Breast epithelium (tissue), 3 donors: ENCODE measurements around the gene ICOSLG.
"Not testable (repeated sequence)": the region's sequence is repeated elsewhere in the genome, so short reads cannot be mapped to it uniquely, and the experiment has no call there.

Source experiments
- POLR2A ChIP-seq: fragments of 450-650 bp; IDR thresholded peaks from one replicate; pipeline ENCODE4 v1.6.1; 2016; ENCODE audit warnings: antibody characterized with exemption, mild to moderate bottlenecking, moderate library complexity
- POLR2AphosphoS5 ChIP-seq, 3 donors: sonication (generic); formaldehyde crosslinking; IDR thresholded peaks; one replicate each; pipeline ENCODE4 v1.6.1; 2017; ENCODE audit warnings: antibody characterized with exemption in 3 of 3
- TF ChIP-seq, protein P1 (sequence below), 3 donors: fragments of 450-650 bp; IDR thresholded peaks; one replicate each; pipeline ENCODE4 v1.5.1; 2016 to 2017; ENCODE audit warnings: antibody characterized with exemption in 3 of 3, mild to moderate bottlenecking in 3 of 3, moderate library complexity in 3 of 3

DNA sequence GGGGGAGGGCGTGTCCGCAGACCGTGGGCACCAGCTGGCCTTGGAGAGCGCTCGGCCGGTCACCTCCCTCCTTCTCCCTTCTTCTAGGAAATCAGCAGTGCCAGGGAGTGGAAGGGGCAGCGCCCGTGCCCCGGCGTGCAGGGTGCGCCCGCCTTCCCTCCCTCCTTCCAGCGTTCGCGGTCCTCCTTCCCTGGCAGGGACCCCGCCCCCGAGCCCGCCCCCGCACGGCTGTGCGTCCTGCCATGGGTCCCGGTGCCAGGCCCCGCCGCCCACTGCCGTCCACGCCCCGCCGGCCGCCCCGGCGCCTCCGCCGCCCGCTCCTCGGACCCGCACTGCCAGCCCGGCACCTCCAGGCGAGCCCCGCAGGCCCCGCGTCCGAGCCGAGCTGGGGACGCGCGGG lies 390 bp downstream of the ICOSLG start:
- TF ChIP-seq, protein P1, sequence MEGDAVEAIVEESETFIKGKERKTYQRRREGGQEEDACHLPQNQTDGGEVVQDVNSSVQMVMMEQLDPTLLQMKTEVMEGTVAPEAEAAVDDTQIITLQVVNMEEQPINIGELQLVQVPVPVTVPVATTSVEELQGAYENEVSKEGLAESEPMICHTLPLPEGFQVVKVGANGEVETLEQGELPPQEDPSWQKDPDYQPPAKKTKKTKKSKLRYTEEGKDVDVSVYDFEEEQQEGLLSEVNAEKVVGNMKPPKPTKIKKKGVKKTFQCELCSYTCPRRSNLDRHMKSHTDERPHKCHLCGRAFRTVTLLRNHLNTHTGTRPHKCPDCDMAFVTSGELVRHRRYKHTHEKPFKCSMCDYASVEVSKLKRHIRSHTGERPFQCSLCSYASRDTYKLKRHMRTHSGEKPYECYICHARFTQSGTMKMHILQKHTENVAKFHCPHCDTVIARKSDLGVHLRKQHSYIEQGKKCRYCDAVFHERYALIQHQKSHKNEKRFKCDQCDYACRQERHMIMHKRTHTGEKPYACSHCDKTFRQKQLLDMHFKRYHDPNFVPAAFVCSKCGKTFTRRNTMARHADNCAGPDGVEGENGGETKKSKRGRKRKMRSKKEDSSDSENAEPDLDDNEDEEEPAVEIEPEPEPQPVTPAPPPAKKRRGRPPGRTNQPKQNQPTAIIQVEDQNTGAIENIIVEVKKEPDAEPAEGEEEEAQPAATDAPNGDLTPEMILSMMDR (IDR thresholded peaks at IDR 0.05) = not testable (repeated sequence)
- not testable (repeated sequence) for TF ChIP-seq POLR2A; POLR2AphosphoS5 (IDR thresholded peaks at IDR 0.05)
